Measurements from ENCODE around the gene TNRC6B. TPM values are rescaled to one million over a fixed set of nuclear protein-coding genes. Genes with fewer than 3 reads are reported as not detected.

The TNRC6B gene
- total RNA-seq, 2 experiments from 2014 or later, result 65.1 to 65.2 TPM

GRCh38 chr22:40320687-40321086 lies 143.0 kb downstream of the TNRC6B start:
- Mint-ChIP-seq H3K4me3 (no peak overlapping the region), H3K9me3 (no peaks in the 10 kb centered on the region), H3K36me3 (ENCODE audit: low read depth) (peaks cover 83% of the 10 kb centered on the region), H3K4me1 (peaks cover 60% of the 10 kb centered on the region), H3K27ac (no peak overlapping the region), H3K27me3 (no peaks in the 10 kb centered on the region)
- POLR2A ChIA-PET, result no interaction called here
- no peak for DNase-seq
- CTCF ChIA-PET, result interaction anchor here (0.6 to 1.4 kb wide), 3 partner anchors 13 to 156 kb away, joined by 3 to 4 read pairs (median 4); no protein-coding TSS in a partner anchor

DNA sequence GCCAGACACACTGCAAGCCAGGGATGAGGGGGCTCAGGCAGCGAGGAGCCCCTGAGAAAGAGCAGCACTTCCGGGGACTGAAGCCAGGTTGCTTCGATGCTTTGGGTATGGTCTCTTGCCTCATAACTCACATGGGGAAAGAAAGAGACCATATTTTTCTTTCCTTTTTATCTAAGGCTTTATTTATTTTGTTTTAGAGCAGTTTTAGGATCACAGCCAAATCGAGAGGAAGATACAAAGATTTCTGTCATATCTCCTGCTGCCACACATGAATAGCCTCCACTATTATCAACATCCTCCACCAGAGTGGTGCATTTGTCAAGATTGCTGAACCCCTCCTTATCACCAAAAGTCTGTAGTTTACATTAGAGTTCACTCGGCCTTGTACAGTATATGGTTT lies 144.3 kb downstream of the TNRC6B start:
- DNase-seq, result no peak
- POLR2A ChIA-PET, result no interaction called here
- no peak overlapping the region for H3K4me3 Mint-ChIP-seq
- peaks cover 69% of the 10 kb centered on the region for H3K4me1 Mint-ChIP-seq
- no peaks in the 10 kb centered on the region for H3K9me3 Mint-ChIP-seq
- H3K27ac Mint-ChIP-seq, result peak overlapping the region; percentile 99
- peaks cover 80% of the 10 kb centered on the region for H3K36me3 Mint-ChIP-seq (ENCODE audit: low read depth)
- CTCF ChIA-PET, result interaction anchor here (1.2 to 1.4 kb wide), 3 partner anchors 8 to 179 kb away, joined by 3 to 4 read pairs (median 3); no protein-coding TSS in a partner anchor
- no peaks in the 10 kb centered on the region for H3K27me3 Mint-ChIP-seq

DNA sequence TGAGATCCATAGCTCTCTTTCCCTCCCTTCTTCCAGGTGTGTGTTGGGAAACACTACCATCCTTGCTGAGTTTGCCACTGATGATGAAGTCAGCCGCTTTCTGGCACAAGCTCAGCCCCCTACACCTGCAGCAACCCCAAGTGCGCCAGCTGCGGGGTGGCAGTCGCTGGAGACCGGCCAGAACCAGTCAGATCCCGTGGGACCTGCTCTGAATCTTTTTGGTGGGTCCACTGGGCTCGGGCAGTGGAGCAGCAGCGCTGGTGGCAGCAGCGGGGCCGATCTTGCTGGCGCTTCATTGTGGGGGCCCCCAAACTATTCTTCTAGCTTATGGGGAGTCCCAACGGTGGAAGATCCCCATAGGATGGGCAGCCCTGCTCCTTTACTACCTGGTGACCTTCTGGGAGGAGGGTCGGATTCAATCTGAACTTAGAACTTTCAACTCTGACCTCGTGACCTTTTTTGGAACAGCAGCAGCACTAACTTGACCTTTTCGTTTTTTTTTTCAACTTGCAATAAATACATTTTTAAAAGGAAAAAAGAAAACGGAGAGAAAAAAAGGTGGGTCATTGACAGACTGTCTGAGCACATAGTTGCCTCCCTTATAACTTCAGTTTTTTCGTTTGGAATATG lies 145.2 kb downstream of the TNRC6B start:
- peaks cover 80% of the 10 kb centered on the region for H3K36me3 Mint-ChIP-seq (ENCODE audit: low read depth)
- H3K9me3 Mint-ChIP-seq, result no peaks in the 10 kb centered on the region
- POLR2A ChIA-PET, result no interaction called here
- peaks cover 73% of the 10 kb centered on the region for H3K4me1 Mint-ChIP-seq
- CTCF ChIA-PET, result interaction anchor here (1.4 kb wide), 1 partner anchor 8 kb away, joined by 4 read pairs; no protein-coding TSS in a partner anchor
- peak overlapping the region; percentile 99 for H3K27ac Mint-ChIP-seq
- H3K27me3 Mint-ChIP-seq, result no peaks in the 10 kb centered on the region
- no peak overlapping the region for H3K4me3 Mint-ChIP-seq
- no peak for DNase-seq

GRCh38 chr22:40323681-40324171 lies 146.0 kb downstream of the TNRC6B start:
- H3K4me3 Mint-ChIP-seq, result peak overlapping the region; percentile 73
- DNase-seq, result peak; percentile 69
- no peaks in the 10 kb centered on the region for H3K9me3 Mint-ChIP-seq
- peaks cover 79% of the 10 kb centered on the region for H3K4me1 Mint-ChIP-seq
- CTCF ChIA-PET, result interaction anchor here (0.6 kb wide), 1 partner anchor 43 kb away, joined by 4 read pairs; no protein-coding TSS in a partner anchor
- POLR2A ChIA-PET, result interaction anchor here (0.6 to 0.7 kb wide), 2 partner anchors 11 to 22 kb away, joined by 4 to 5 read pairs; no protein-coding TSS in a partner anchor
- H3K27me3 Mint-ChIP-seq, result no peaks in the 10 kb centered on the region
- H3K27ac Mint-ChIP-seq, result peak overlapping the region; percentile 99
- H3K36me3 Mint-ChIP-seq (ENCODE audit: low read depth), result peaks cover 80% of the 10 kb centered on the region

DNA sequence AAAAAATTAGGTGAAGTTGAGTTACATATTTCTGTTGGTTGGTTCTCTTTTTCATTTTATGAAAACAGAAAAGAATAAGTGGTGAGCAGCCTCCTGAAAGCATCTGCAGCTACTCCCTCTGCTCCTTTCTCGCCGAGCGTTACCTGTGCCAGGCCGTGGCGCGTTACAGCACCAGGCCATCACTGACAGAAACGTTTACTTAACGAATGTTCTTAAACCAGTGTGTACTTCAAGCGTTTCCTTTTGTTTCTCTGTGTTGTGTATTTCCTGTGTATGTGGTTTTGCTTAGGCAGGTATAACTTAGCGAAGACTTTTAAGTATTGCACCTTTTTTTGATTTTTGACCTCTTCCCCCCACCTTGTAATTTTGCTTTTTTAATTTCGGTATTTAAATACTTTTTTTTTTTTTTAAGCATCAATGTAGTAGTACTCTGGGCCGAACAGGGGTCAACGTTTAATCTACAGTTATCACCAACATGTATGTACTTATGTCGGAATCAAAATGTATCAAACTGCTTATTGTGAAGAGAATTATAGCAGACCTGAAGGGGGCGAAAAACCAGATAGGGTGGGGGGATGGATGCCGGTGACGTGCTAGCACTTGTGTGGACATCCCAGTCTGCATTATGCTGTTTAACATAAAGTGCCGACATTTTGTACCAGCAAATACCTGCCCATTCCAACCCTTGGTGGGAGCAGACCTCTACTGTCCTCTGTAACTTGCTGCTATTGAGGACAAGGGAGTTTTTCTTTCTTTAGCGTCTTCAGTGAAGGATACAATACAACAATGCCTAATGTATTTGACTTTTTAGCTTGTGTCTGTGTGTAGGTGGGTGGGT lies 147.0 kb downstream of the TNRC6B start:
- peak overlapping the region; percentile 99 for H3K27ac Mint-ChIP-seq
- peaks cover 84% of the 10 kb centered on the region for H3K4me1 Mint-ChIP-seq
- H3K36me3 Mint-ChIP-seq (ENCODE audit: low read depth), result peaks cover 85% of the 10 kb centered on the region
- ChIA-PET POLR2A (interaction anchor here (0.6 to 0.7 kb wide), 2 partner anchors 10 to 21 kb away, joined by 4 to 5 read pairs; no protein-coding TSS in a partner anchor), CTCF (no interaction called here)
- peak overlapping the region; percentile 73 for H3K4me3 Mint-ChIP-seq
- H3K9me3 Mint-ChIP-seq, result no peaks in the 10 kb centered on the region
- DNase-seq, result peak; percentile 70
- H3K27me3 Mint-ChIP-seq, result no peaks in the 10 kb centered on the region

GRCh38 chr22:40325315-40325714 lies 147.6 kb downstream of the TNRC6B start:
- peak; percentile 43 for DNase-seq
- Mint-ChIP-seq H3K4me1 (peaks cover 90% of the 10 kb centered on the region), H3K36me3 (ENCODE audit: low read depth) (peaks cover 85% of the 10 kb centered on the region), H3K4me3 (peak overlapping the region; percentile 73), H3K27me3 (no peaks in the 10 kb centered on the region), H3K9me3 (no peaks in the 10 kb centered on the region), H3K27ac (peak overlapping the region; percentile 99)
- ChIA-PET CTCF (no interaction called here), POLR2A (no interaction called here)

DNA sequence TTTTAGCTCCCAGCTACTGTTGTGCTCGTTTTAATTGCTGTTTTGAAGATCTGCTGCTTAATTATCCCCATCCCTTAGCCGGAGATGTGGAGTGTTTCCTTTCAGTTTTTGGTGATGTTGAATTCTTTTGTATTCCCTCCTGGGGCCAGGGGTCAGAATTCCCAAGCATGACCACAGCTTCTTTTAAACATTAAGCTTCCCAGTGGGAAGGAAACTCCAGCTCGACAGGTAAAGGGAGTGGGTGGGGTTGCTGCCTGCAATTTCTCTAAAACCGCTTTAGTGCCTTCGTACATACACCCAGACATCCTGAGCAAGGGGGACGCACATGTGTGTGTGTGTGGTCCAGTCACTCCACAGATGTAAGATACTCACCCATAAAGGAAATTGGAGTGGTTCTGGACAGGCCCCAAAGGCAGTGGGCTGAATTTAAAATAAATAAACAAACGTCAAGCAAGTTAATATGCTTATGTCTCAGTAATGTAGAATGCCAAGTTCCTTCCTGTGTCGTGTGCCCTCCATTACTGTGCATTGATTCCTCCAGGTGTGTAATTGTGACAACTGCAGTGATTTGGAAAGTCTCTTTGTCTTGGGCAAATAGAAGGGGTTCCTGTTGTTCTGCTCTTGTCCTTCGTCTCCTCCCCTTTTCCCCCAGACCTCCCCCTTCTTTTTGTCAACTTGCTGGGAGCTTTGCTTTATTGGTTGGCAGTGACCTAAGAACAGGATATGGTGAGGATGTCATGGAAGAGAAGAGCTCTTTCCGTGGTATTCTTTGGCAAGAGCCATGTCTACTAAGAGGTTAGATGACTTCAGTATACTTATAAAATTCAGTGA lies 149.4 kb downstream of the TNRC6B start:
- no peaks in the 10 kb centered on the region for H3K9me3 Mint-ChIP-seq
- H3K27me3 Mint-ChIP-seq, result no peaks in the 10 kb centered on the region
- DNase-seq, result no peak
- H3K4me3 Mint-ChIP-seq, result peak overlapping the region; percentile 10
- H3K36me3 Mint-ChIP-seq (ENCODE audit: low read depth), result peaks cover 77% of the 10 kb centered on the region
- H3K27ac Mint-ChIP-seq, result peak overlapping the region; percentile 76
- CTCF ChIA-PET, result interaction anchor here (0.6 to 1.2 kb wide), 2 partner anchors 12 to 272 kb away, joined by 3 read pairs; no protein-coding TSS in a partner anchor
- POLR2A ChIA-PET, result no interaction called here
- peaks cover 98% of the 10 kb centered on the region for H3K4me1 Mint-ChIP-seq

DNA sequence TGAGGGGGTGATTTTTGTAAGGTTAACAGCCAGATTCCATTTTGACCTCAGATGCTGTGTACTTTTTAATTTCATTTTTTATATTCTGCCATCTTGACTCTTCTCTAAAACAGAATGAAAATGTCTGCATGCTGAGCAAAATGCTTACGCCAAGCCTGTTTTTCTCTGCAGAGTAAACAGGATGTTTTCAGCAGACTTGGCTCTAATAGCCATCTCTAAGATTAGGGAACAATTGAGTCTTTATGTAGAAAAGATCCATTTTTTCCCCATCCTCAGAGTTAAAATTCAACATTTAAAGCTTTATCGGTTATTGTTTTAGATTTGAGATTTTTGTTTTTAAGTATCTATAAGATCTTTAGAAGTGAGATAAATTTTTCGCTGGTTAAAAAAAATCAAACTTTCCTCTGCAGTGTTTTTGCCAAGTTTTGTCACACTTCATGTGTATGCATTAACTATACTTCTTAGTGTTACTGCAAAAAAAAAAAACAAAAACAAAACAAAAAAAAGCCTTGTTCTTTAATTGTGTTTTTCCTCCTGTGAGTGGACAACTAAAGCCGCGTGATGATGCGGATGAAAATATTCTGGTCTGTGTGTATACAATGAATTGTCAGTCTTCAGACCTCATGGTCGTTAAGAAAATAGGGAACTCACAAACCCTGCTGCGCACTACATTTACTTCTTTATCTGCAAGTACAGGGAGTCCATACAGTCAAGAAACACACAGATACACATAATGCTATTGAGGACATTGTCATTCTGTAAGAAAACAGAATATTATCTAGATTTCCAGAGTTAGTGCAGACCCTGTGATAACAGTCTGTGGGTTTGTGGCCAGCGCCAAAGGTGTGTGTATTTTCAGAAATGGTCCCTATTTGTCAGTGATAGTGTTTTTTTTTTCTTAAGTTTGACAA lies 151.1 kb downstream of the TNRC6B start:
- H3K27me3 Mint-ChIP-seq, result no peaks in the 10 kb centered on the region
- no peaks in the 10 kb centered on the region for H3K9me3 Mint-ChIP-seq
- POLR2A ChIA-PET, result interaction anchor here (0.6 to 0.7 kb wide), 2 partner anchors 34 to 1768 kb away, joined by 3 to 7 read pairs; no protein-coding TSS in a partner anchor
- H3K4me1 Mint-ChIP-seq, result peaks cover 99% of the 10 kb centered on the region
- no peak overlapping the region for H3K27ac Mint-ChIP-seq
- peaks cover 76% of the 10 kb centered on the region for H3K36me3 Mint-ChIP-seq (ENCODE audit: low read depth)
- CTCF ChIA-PET, result no interaction called here
- no peak overlapping the region for H3K4me3 Mint-ChIP-seq
- DNase-seq, result no peak

GRCh38 chr22:40329466-40329865 lies 151.7 kb downstream of the TNRC6B start:
- Mint-ChIP-seq H3K9me3 (no peaks in the 10 kb centered on the region), H3K4me3 (no peak overlapping the region), H3K36me3 (ENCODE audit: low read depth) (peaks cover 76% of the 10 kb centered on the region), H3K4me1 (peaks cover 99% of the 10 kb centered on the region), H3K27ac (no peak overlapping the region), H3K27me3 (no peaks in the 10 kb centered on the region)
- CTCF ChIA-PET, result interaction anchor here (0.8 kb wide), 1 partner anchor 10 kb away, joined by 3 read pairs; no protein-coding TSS in a partner anchor
- no peak for DNase-seq
- POLR2A ChIA-PET, result interaction anchor here (0.5 to 0.6 kb wide), 2 partner anchors 427 to 1768 kb away, joined by 3 read pairs; no protein-coding TSS in a partner anchor

DNA sequence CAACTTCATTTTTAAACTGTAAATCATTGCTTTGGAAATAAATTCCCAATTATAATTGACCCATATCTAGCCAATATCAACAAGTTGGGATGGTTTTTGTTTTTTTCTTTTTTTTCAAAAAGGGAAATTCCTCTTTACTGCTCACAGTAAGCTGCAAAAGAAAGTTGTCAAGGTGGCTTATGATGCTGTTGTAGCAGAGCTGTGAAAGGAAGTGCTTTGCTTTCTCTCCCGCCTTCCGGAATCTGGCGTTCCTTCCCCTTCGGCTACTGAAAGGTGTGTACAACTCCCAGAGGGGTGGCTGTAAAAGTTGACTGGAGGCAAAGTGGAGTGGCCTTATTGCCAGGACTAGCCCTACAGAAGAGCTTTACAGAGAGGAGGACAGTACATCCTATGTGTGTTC lies 152.4 kb downstream of the TNRC6B start:
- Mint-ChIP-seq H3K27ac (no peak overlapping the region), H3K36me3 (ENCODE audit: low read depth) (peaks cover 70% of the 10 kb centered on the region), H3K4me3 (no peak overlapping the region), H3K4me1 (peaks cover 99% of the 10 kb centered on the region), H3K9me3 (no peaks in the 10 kb centered on the region), H3K27me3 (no peaks in the 10 kb centered on the region)
- POLR2A ChIA-PET, result interaction anchor here (0.5 kb wide), 1 partner anchor 426 kb away, joined by 3 read pairs; no protein-coding TSS in a partner anchor
- DNase-seq, result no peak
- CTCF ChIA-PET, result interaction anchor here (0.8 kb wide), 1 partner anchor 10 kb away, joined by 3 read pairs; no protein-coding TSS in a partner anchor

GRCh38 chr22:40330615-40331014 lies 152.9 kb downstream of the TNRC6B start:
- Mint-ChIP-seq H3K9me3 (no peaks in the 10 kb centered on the region), H3K27me3 (no peaks in the 10 kb centered on the region), H3K36me3 (ENCODE audit: low read depth) (peaks cover 65% of the 10 kb centered on the region), H3K4me3 (no peak overlapping the region), H3K4me1 (peaks cover 97% of the 10 kb centered on the region), H3K27ac (no peak overlapping the region)
- CTCF ChIA-PET, result no interaction called here
- DNase-seq, result no peak
- POLR2A ChIA-PET, result no interaction called here

Data from activated CD4-positive, alpha-beta T cell treated with anti-CD3 and anti-CD28 coated beads, Interleukin-2, amount 10 ng/mL, durations not matched to agents 7 days and 5 days (primary cell).